Fibroblast of lung (primary cell): ENCODE results near the gene SLC38A2. TPM values are rescaled to one million over a fixed set of nuclear protein-coding genes. Genes with fewer than 3 reads are reported as not detected.

ENCODE experiments used
- DNase-seq, 2 donors: peaks; one replicate each; pipeline versions ENCODE4 v3.0.0 to v3.0.0-alpha.2; 2010; ENCODE audit warnings: low read depth in 2 of 2
- H2AFZ ChIP-seq: 2 replicates; pipeline ENCODE4 v1.5.1; 2012; ENCODE audit warnings: low read length, control low read depth, inconsistent platforms
- H3K27ac ChIP-seq: 2 replicates; pipeline ENCODE4 v1.5.1; 2011; ENCODE audit warnings: low read length, control low read depth; ENCODE audit not compliant: insufficient read depth
- H3K27me3 ChIP-seq: 2 replicates; pipeline ENCODE4 v1.5.1; 2011; ENCODE audit warnings: mild to moderate bottlenecking, low read length; ENCODE audit not compliant: control insufficient read depth, insufficient read depth
- H3K36me3 ChIP-seq: 2 replicates; pipeline ENCODE4 v1.5.1; 2011; ENCODE audit warnings: low read length; ENCODE audit not compliant: control insufficient read depth, insufficient read depth
- H3K4me1 ChIP-seq: 2 replicates; pipeline ENCODE4 v1.5.1; 2011; ENCODE audit warnings: low read length; ENCODE audit not compliant: control insufficient read depth, insufficient read depth; ENCODE audit errors: extremely low read depth
- H3K4me2 ChIP-seq: 2 replicates; pipeline ENCODE4 v1.5.1; 2011; ENCODE audit warnings: low read length, control low read depth; ENCODE audit not compliant: insufficient read depth; ENCODE audit errors: extremely low read depth
- H3K4me3 ChIP-seq, 4 experiments: fragments of 200-600 bp in 1 of 4; sonication (generic) in 1 of 4; replicated peaks in 1 of 4; 2 replicates each; pipeline ENCODE4 v1.5.1; 2011 to 2016; ENCODE audit warnings: low read length in 4 of 4, low read depth in 3 of 4, mild to moderate bottlenecking in 3 of 4, control low read depth in 2 of 4, inconsistent platforms in 1 of 4, mixed read lengths in 1 of 4; ENCODE audit not compliant: insufficient read depth in 1 of 4; ENCODE audit errors: control extremely low read depth in 1 of 4
- H3K79me2 ChIP-seq: 2 replicates; pipeline ENCODE4 v1.5.1; 2012; ENCODE audit warnings: mild to moderate bottlenecking, low read length, inconsistent platforms; ENCODE audit not compliant: control insufficient read depth, insufficient read depth
- H3K9ac ChIP-seq: 2 replicates; pipeline ENCODE4 v1.5.1; 2011; ENCODE audit warnings: mild to moderate bottlenecking, low read length, control low read depth; ENCODE audit not compliant: insufficient read depth
- H3K9me3 ChIP-seq: 2 replicates; pipeline ENCODE4 v1.5.1; 2012; ENCODE audit warnings: low read depth, low read length; ENCODE audit not compliant: control insufficient read depth, insufficient read depth
- H4K20me1 ChIP-seq: 2 replicates; pipeline ENCODE4 v1.5.1; 2011; ENCODE audit warnings: low read length; ENCODE audit not compliant: control insufficient read depth, insufficient read depth; ENCODE audit errors: extremely low read depth
- CTCF ChIP-seq, 2 donors: IDR thresholded peaks in 1 of 2; conservative IDR thresholded peaks in 1 of 2; 1 replicate in 1 of 2; 2 replicates in 1 of 2; pipeline ENCODE4 v1.5.1; 2011 to 2012; ENCODE audit warnings: low read length in 2 of 2, control low read depth in 1 of 2, inconsistent platforms in 1 of 2, low read depth in 1 of 2, mild to moderate bottlenecking in 1 of 2
- EZH2 ChIP-seq: IDR thresholded peaks from 2 replicates; pipeline ENCODE4 v1.5.1; 2012; ENCODE audit warnings: low read length, control low read depth, mild to moderate bottlenecking; ENCODE audit errors: missing control alignments
- polyA plus RNA-seq, 2 donors: library from polyadenylated mRNA; depleted of rRNA in 1 of 2; stranded (reverse) in 1 of 2; unstranded in 1 of 2; fragments of >200 nt; gene quantifications; 2 replicates each; pipeline ENCODE4 v1.2.1, GENCODE V29; 2011 to 2012; ENCODE audit warnings: missing spikeins in 1 of 2
- total RNA-seq: library from RNA; depleted of rRNA; stranded (reverse); fragments of >200 nt; gene quantifications from 2 replicates; pipeline ENCODE4 v1.2.1, GENCODE V29; 2014

Gene SLC38A2
- total and polyA plus RNA-seq, 2 donors (not counting 1 experiment from before 2014, with no cell fraction given), result 940 to 1,357 TPM

GRCh38 chr12:46390304-46390703 lies 17.7 kb upstream of the SLC38A2 start:
- Histone ChIP-seq H2AFZ (no peak overlapping the region), H3K9me3 (no peaks in the 10 kb centered on the region), H3K27me3 (no peaks in the 10 kb centered on the region), H3K36me3 (peaks cover 1% of the 10 kb centered on the region), H3K79me2 (peaks cover 11% of the 10 kb centered on the region), H3K4me2 (no peak overlapping the region), H3K4me1 (peaks cover 40% of the 10 kb centered on the region), H3K27ac (peak overlapping the region; percentile 49), H3K9ac (no peak overlapping the region), H4K20me1 (no peaks in the 10 kb centered on the region), H3K4me3 (no peak overlapping the region)
- no peak for DNase-seq
- no peak for TF ChIP-seq CTCF (conservative IDR thresholded peaks at IDR 0.05 in 1 of 2, IDR thresholded peaks at IDR 0.05 in 1 of 2; ENCODE audit: low read depth in 1 of 2, low read length in 2 of 2)
- no peak for TF ChIP-seq EZH2

- Histone ChIP-seq H3K9ac (no peak overlapping the region), H3K9me3 (no peaks in the 10 kb centered on the region), H4K20me1 (no peaks in the 10 kb centered on the region), H3K27me3 (no peaks in the 10 kb centered on the region), H3K4me1 (peaks cover 49% of the 10 kb centered on the region), H3K79me2 (peaks cover 18% of the 10 kb centered on the region), H3K36me3 (peaks cover 2% of the 10 kb centered on the region), H3K4me3 (no peak overlapping the region), H2AFZ (no peak overlapping the region), H3K4me2 (peak overlapping the region; percentile 44), H3K27ac (peak overlapping the region; percentile 64)
- TF ChIP-seq EZH2 (no peak), CTCF (conservative IDR thresholded peaks at IDR 0.05 in 1 of 2, IDR thresholded peaks at IDR 0.05 in 1 of 2; ENCODE audit: low read depth in 1 of 2, low read length in 2 of 2) (no peak)
- DNase-seq, result peak; percentile 99
Observed at GRCh38 chr12:46389031-46389616, 16.6 kb upstream of the SLC38A2 start.

GRCh38 chr12:46388427-46389021 lies 16.0 kb upstream of the SLC38A2 start:
- Histone ChIP-seq H3K4me2 (peak overlapping the region; percentile 61), H3K27ac (peak overlapping the region; percentile 64), H3K9me3 (no peaks in the 10 kb centered on the region), H3K4me1 (peaks cover 49% of the 10 kb centered on the region), H3K4me3 (no peak overlapping the region), H3K79me2 (peaks cover 19% of the 10 kb centered on the region), H4K20me1 (no peaks in the 10 kb centered on the region), H3K27me3 (no peaks in the 10 kb centered on the region), H2AFZ (no peak overlapping the region), H3K36me3 (peaks cover 2% of the 10 kb centered on the region), H3K9ac (no peak overlapping the region)
- peak in 1 of 2 donors; percentile 95 for DNase-seq
- TF ChIP-seq EZH2 (no peak), CTCF (conservative IDR thresholded peaks at IDR 0.05 in 1 of 2, IDR thresholded peaks at IDR 0.05 in 1 of 2; ENCODE audit: low read depth in 1 of 2, low read length in 2 of 2) (no peak)
